Astrocyte of the spinal cord (primary cell): ENCODE measurements around the gene TTK.
A peak's percentile ranks its signal among the peaks of the same experiment; 100 is the strongest.

Experiments
- DNase-seq: peaks from one replicate; pipeline ENCODE4 v3.0.0; 2011; ENCODE audit warnings: low read depth, low spot score
- H3K4me3 ChIP-seq: 2 replicates; pipeline ENCODE4 v1.5.1; 2011; ENCODE audit warnings: low read depth, mild to moderate bottlenecking, low read length, moderate library complexity
- CTCF ChIP-seq: IDR thresholded peaks from 2 replicates; pipeline ENCODE4 v1.5.1; 2012; ENCODE audit warnings: low read depth, mild to moderate bottlenecking, low read length, inconsistent platforms
- in situ Hi-C: cut with HindIII; loops from 2 replicates; pipeline ENCODE4 v1.10.0; 2017; ENCODE audit warnings: low sequenced_read_pairs

TTK gene

GRCh38 chr6:80004173-80005072, at the start of gene TTK:
TSS of gene TTK (plus strand) at chr6:80004649. CDS start at chr6:80005844, 1,195 bp downstream.
- peak; percentile 94 for DNase-seq
- in situ Hi-C loops, result no loop called here
- no peak for TF ChIP-seq CTCF
- H3K4me3 ChIP-seq, result peak within 1 kb of the TSS; percentile 82

- no peak overlapping the region for H3K4me3 ChIP-seq
These were observed 49.6 kb upstream of the TTK start for GRCh38 chr6:79954849-79955248.

GRCh38 chr6:79964607-79965081, 39.8 kb upstream of the TTK start:
- in situ Hi-C loops, result no loop called here
- DNase-seq, result no peak
- no peak for TF ChIP-seq CTCF

More at GRCh38 chr6:79954849-79955248, 49.6 kb upstream of the TTK start:
- no peak for DNase-seq
- TF ChIP-seq CTCF, result no peak
- in situ Hi-C loops, result no loop called here

GRCh38 chr6:79967178-79967577, 37.3 kb upstream of the TTK start:
- H3K4me3 ChIP-seq, result no peak overlapping the region
- no peak for TF ChIP-seq CTCF
- in situ Hi-C loops, result no loop called here
- DNase-seq, result no peak

More at GRCh38 chr6:79964607-79965081, 39.8 kb upstream of the TTK start:
- no peak overlapping the region for H3K4me3 ChIP-seq

GRCh38 chr6:79969784-79970183, 34.7 kb upstream of the TTK start:
- no peak for DNase-seq
- in situ Hi-C loops, result no loop called here

GRCh38 chr6:79971193-79971592, 33.3 kb upstream of the TTK start:
- in situ Hi-C loops, result no loop called here
- DNase-seq, result no peak
- H3K4me3 ChIP-seq, result no peak overlapping the region
- no peak for TF ChIP-seq CTCF

More at GRCh38 chr6:79969784-79970183, 34.7 kb upstream of the TTK start:
- no peak for TF ChIP-seq CTCF
- no peak overlapping the region for H3K4me3 ChIP-seq
